Stimulated activated naive CD4-positive, alpha-beta T cell treated with Interleukin-2 at 50 U/mL for 16 hours (primary cell): ENCODE measurements around the gene TBC1D3D.
"Not testable (repeated sequence)": the region's sequence is repeated elsewhere in the genome, so short reads cannot be mapped to it uniquely, and the experiment has no call there.

Experiments
- DNase-seq: peaks from one replicate; lab custom pipeline; 2025; lab: John Stamatoyannopoulos, UW

TBC1D3D gene

GRCh38 chr17:38003676-38004075 lies at the start of gene TBC1D3D:
Gene TBC1D3D, plus strand, starts transcription at chr17:38003976. Its CDS starts 1,585 bp downstream, at chr17:38005561.
- not testable (repeated sequence) for DNase-seq

DNA sequence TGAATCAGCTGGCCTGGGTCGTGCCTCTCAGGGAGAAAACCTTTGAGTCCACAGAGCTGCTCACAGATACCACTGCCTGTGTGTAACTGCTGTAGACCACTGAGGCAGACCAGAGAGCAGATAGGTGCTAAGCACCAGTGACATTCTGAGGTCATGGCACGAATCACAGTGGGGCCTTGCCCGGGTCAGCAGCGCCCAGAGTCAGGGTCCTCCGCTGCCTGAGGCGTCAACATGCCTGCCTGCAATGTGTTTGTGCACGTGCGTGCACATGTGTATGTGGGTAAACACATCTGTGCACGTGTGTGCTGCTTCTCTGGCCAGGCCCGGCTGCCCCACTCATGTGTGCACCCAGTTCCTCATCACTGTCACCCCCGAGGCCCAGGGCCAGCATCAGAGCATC lies 14.8 kb upstream of the TBC1D3D start, which contains the start of gene TBC1D3L:
Gene TBC1D3L (minus strand): TSS at position 101 of the 400 bp plus-strand sequence. CDS start 1,540 bp downstream, outside the sequence.
- DNase-seq = not testable (repeated sequence)
